Right lobe of liver (tissue), 6 donors: ENCODE measurements around the gene GH1. TPM values are rescaled to one million over a fixed set of nuclear protein-coding genes. Genes with fewer than 3 reads are reported as not detected.
A peak's percentile ranks its signal among the peaks of the same experiment; 100 is the strongest.

ENCODE experiments used
- ATAC-seq, 4 donors: fragments of 200-7000 bp; cut with Tn5 transposase; one replicate each; pipeline ENCODE4 v1.9.1; 2020; ENCODE audit warnings: mild to moderate bottlenecking in 4 of 4, moderate library complexity in 4 of 4
- DNase-seq, 3 donors: peaks; one replicate each; pipeline ENCODE4 v3.0.0-alpha.2; 2020
- H3K27ac ChIP-seq, 3 donors: fragments of 200-600 bp; one replicate each; pipeline ENCODE4 v1.8.0; 2022
- H3K27me3 ChIP-seq, 2 donors: fragments of 200-600 bp; one replicate each; pipeline ENCODE4 v1.8.0; 2022
- H3K36me3 ChIP-seq, 4 donors: fragments of 200-600 bp; sonication (generic) in 1 of 4; one replicate each; pipeline versions ENCODE4 v1.5.1 to v1.8.0; 2017 to 2022; ENCODE audit warnings: control low read depth in 1 of 4
- H3K4me1 ChIP-seq, 4 donors: fragments of 200-600 bp; sonication (generic) in 1 of 4; one replicate each; pipeline versions ENCODE4 v1.5.1 to v1.8.0; 2017 to 2022; ENCODE audit warnings: control low read depth in 1 of 4
- H3K4me3 ChIP-seq, 3 donors: fragments of 200-600 bp; one replicate each; pipeline ENCODE4 v1.8.0; 2022
- H3K9me3 ChIP-seq, 4 donors: fragments of 200-600 bp; sonication (generic) in 1 of 4; one replicate each; pipeline versions ENCODE4 v1.5.1 to v1.8.0; 2017 to 2022; ENCODE audit warnings: control low read depth in 1 of 4
- CTCF ChIP-seq, 4 donors: fragments of 200-600 bp in 3 of 4; fragments of 450-650 bp in 1 of 4; IDR thresholded peaks; one replicate each; pipeline versions ENCODE4 v1.5.1 to v1.8.0; 2016 to 2022; ENCODE audit warnings: antibody characterized with exemption in 4 of 4, mild to moderate bottlenecking in 2 of 4
- POLR2A ChIP-seq: fragments of 450-650 bp; IDR thresholded peaks from one replicate; pipeline ENCODE4 v1.6.1; 2017; ENCODE audit warnings: antibody characterized with exemption, mild to moderate bottlenecking
- WGBS: methylation state at CpG from one replicate; pipeline ENCODE4 v1.1.6; 2018; ENCODE audit warnings: low coverage, low lambda C conversion rate; ENCODE audit not compliant: insufficient coverage; ENCODE audit errors: missing lambda C conversion rate; 5-methylcytosine and 5-hydroxymethylcytosine counted together
- intact Hi-C, 2 donors: fragments of 100-400 bp; cut with DNase I; formaldehyde crosslinking; loops; one replicate each; pipeline versions ENCODE4 v1.11.2 to v1.14.1; 2022
- total RNA-seq, 6 experiments: library from RNA; depleted of rRNA in 2 of 6; stranded (reverse); fragments of >200 nt in 2 of 6; fragmentation: NEBNext Ultra II Directional in 3 of 6; extraction: Animal tissue kit (Norgen Biotek cat#: 25700) in 3 of 6; gene quantifications; one replicate each; pipeline versions ENCODE4 v1.1.0 to v1.2.4, GENCODE V29; 2016 to 2023
- donor health status: DM: no; HTN: yes; CAD: no.
- donor health status: DM: no; HTN: no; CAD: no.
- donor health status: DM: no; HTN: no; CAD: no.
- donor health status: DM: no; HTN: yes; CAD: no.
- donor health status: DM: no; HTN: yes; CAD: no.

GH1 gene
- total RNA-seq, 6 experiments from 2014 or later = not detected

GRCh38 chr17:63949576-63950250 lies 31.1 kb upstream of the GH1 start:
- intact Hi-C loops = loop anchor here in 1 of 2 donors (10.0 kb wide), 1 partner anchor 55 kb away; no protein-coding TSS in a partner anchor
- H3K36me3 ChIP-seq = no peaks in the 10 kb centered on the region
- TF ChIP-seq CTCF (IDR thresholded peaks at IDR 0.05) (no peak), POLR2A (no peak)

DNA sequence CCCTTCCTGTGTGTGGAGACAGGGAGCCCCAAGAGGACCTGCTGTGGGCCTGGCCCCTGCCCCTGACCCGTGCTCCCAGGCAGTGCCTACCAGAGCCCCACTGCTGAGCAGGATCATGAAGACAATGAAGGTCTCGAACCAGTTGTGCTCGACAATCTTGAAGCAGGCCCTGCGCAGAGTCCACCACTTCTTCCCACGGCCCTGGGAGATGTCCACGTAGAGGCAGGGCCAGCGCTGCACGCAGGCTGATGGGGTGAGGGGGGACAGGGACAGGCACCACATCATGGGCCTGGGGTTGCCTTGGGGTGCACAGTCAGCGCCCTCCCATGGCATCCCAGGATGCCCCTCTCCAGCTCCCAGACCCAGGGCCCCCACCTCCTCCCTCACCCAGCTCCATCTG lies 29.9 kb upstream of the GH1 start:
- ATAC-seq = no peak
- H3K9me3 ChIP-seq = no peaks in the 10 kb centered on the region
- no peaks in the 10 kb centered on the region for H3K4me1 ChIP-seq
- no peaks in the 10 kb centered on the region for H3K36me3 ChIP-seq
- no peak for DNase-seq
- H3K4me3 ChIP-seq = no peak overlapping the region
- intact Hi-C loops = loop anchor here in 1 of 2 donors (10.0 kb wide), 1 partner anchor 56 kb away; no protein-coding TSS in a partner anchor
- no CpG with 5 or more reads among the region's 9 CpGs for WGBS
- no peak overlapping the region for H3K27ac ChIP-seq
- H3K27me3 ChIP-seq = no peaks in the 10 kb centered on the region
- TF ChIP-seq CTCF (IDR thresholded peaks at IDR 0.05) (no peak), POLR2A (no peak)

More at GRCh38 chr17:63949576-63950250, 31.1 kb upstream of the GH1 start:
- H3K9me3 ChIP-seq = no peaks in the 10 kb centered on the region
- no peak for ATAC-seq
- WGBS = 60% methylated on average over 10 of the region's 18 CpGs
- no peaks in the 10 kb centered on the region for H3K4me1 ChIP-seq
- H3K4me3 ChIP-seq = no peak overlapping the region
- DNase-seq = no peak
- no peak overlapping the region for H3K27ac ChIP-seq
- no peaks in the 10 kb centered on the region for H3K27me3 ChIP-seq

DNA sequence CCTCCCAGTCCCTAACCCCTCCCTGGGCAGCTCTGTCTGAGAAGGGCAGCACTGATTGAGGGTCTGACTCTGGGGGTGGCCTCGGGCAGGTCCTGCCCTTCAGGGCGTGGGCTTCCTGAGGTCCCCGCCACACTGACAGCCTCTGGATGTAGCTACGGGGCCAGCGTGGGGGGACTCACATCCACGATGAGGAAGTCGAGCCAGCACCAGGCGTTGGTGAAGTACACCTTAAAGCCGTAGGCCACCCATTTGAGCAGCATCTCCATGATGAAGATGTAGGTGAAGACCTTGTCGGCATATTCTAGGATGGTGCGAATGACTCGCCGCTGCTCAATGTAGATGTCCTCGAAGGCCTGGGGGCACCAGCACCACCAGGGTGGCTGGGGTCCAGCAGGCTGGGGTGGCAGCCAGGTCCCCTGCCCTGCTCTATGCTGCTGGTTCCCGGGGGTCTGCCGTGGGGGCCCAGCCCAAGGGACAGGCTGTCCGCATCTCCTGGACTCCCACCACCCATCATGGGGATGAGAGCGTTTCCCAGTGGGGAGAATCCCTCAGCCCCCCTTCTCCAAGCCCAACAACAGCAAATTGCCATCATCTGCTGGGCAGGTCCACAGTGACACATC lies 29.2 kb upstream of the GH1 start:
- H3K4me1 ChIP-seq = no peaks in the 10 kb centered on the region
- 47% methylated on average over 5 of the region's 18 CpGs for WGBS
- intact Hi-C loops = loop anchor here in 1 of 2 donors (10.0 kb wide), 1 partner anchor 57 kb away; no protein-coding TSS in a partner anchor
- TF ChIP-seq POLR2A (no peak), CTCF (IDR thresholded peaks at IDR 0.05) (no peak)
- no peak overlapping the region for H3K4me3 ChIP-seq
- no peak for ATAC-seq
- no peak overlapping the region for H3K27ac ChIP-seq
- H3K36me3 ChIP-seq = no peaks in the 10 kb centered on the region
- no peaks in the 10 kb centered on the region for H3K27me3 ChIP-seq
- DNase-seq = peak in 1 of 3 donors; percentile 42
- H3K9me3 ChIP-seq = no peaks in the 10 kb centered on the region

DNA sequence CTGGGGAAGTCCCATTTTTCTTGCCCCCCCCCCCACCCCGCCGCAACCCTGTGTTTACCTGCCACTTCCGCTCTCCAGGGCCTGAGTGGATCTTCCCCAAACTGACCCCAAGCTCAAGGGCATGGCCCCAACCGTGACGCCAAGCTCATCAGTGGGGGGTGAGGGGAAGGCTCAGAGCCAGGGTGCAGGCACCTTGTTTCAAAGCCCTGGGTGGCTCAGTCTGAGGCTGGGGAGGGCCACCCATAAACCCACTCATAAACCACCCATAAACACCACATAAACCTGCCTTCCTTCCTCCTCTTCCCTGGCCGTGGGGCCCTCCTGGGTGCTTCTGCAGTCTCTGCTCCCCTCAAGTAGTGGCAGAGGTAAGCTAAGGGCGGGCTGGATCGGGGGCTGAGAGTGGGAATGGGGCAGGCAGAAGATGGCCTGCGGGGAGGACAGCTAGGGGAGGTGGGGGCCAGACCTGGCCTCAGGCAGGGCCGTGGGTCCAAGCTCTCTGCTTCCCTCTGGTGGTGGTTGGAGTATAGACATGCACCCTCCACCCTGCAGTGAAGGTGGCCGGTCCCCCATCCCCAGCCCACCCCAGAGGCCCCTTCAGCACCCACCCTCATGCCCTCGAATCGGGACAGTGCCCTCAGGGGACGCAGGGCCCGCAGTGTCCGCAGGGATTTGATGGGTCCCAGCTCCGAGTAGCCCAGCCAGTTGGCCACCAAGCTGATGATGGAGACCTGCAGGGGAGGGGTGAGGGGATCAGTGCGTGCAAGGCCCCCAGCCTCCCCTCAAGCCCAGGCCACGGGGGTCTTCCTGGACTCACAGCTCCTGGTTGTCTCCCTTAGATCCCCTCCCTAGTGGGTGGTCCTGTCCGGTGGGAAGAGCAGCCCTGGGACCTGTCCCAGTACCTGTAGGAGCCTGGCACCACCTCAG lies 28.1 kb upstream of the GH1 start:
- H3K4me3 ChIP-seq = no peak overlapping the region
- ATAC-seq (peak; percentile 74 to 86 (median 82)), DNase-seq (peak in 2 of 3 donors; percentile 55 to 68)

More for the DNA sequence above, 28.1 kb upstream of the GH1 start:
- Histone ChIP-seq H3K27me3 (no peaks in the 10 kb centered on the region), H3K4me1 (no peaks in the 10 kb centered on the region), H3K36me3 (no peaks in the 10 kb centered on the region), H3K27ac (no peak overlapping the region), H3K9me3 (no peaks in the 10 kb centered on the region)
- intact Hi-C loops = loop anchor here in 1 of 2 donors (10.0 kb wide), 1 partner anchor 58 kb away; no protein-coding TSS in a partner anchor
- TF ChIP-seq CTCF (IDR thresholded peaks at IDR 0.05) = peak; percentile 55 to 86 (median 84)
- no peak for TF ChIP-seq POLR2A
- 19% methylated on average over 5 of the region's 20 CpGs for WGBS
